ENCODE measurements around the gene MATR3.

MATR3 gene

GRCh38 chr5:139272471-139273321 is 20.8 kb upstream of the MATR3 start:
- peak; percentile 47 for DNase-seq

GRCh38 chr5:139273322-139273571 is 20.3 kb upstream of the MATR3 start:
- no peak for DNase-seq

GRCh38 chr5:139273572-139274289 is 19.8 kb upstream of the MATR3 start:
- peak; percentile 59 for DNase-seq

- no peak for DNase-seq
These were observed 18.0 kb upstream of the MATR3 start for GRCh38 chr5:139275536-139275935.

GRCh38 chr5:139275956-139276355 is 17.6 kb upstream of the MATR3 start:
- no peak for DNase-seq

GRCh38 chr5:139276426-139276825 is 17.1 kb upstream of the MATR3 start:
- DNase-seq: no peak

- no peak for DNase-seq
These were observed 16.4 kb upstream of the MATR3 start for GRCh38 chr5:139277171-139277570.

GRCh38 chr5:139278540-139279274 is 14.8 kb upstream of the MATR3 start:
- DNase-seq: no peak

- DNase-seq: no peak
These were observed 11.4 kb upstream of the MATR3 start for GRCh38 chr5:139282197-139282557.

- DNase-seq: no peak
These were observed 10.0 kb upstream of the MATR3 start for GRCh38 chr5:139283252-139284166.

- no peak for DNase-seq
These were observed 9.2 kb upstream of the MATR3 start for GRCh38 chr5:139284295-139284694.

- no peak for DNase-seq
These were observed 7.7 kb upstream of the MATR3 start for GRCh38 chr5:139285651-139286392.

GRCh38 chr5:139287890-139288635 is 5.5 kb upstream of the MATR3 start:
- peak; percentile 3 for DNase-seq

GRCh38 chr5:139291051-139291450 is 2.5 kb upstream of the MATR3 start:
- no peak for DNase-seq

GRCh38 chr5:139293202-139293506 is 386 bp upstream of the MATR3 start:
- DNase-seq: no peak

GRCh38 chr5:139294374-139295165 is 1.0 kb downstream of the MATR3 start:
- DNase-seq: peak; percentile 27

- no peak for DNase-seq
These were observed 2.0 kb downstream of the MATR3 start for GRCh38 chr5:139295346-139296057.

- no peak for DNase-seq
These were observed 2.7 kb downstream of the MATR3 start for GRCh38 chr5:139296198-139296597.

GRCh38 chr5:139296862-139297326 is 3.4 kb downstream of the MATR3 start:
- no peak for DNase-seq

Data from GF-D8 (cell line).